HEK293T (cell line): ENCODE measurements around the gene FBXO5.

Experiments
- BHLHE40 ChIP-seq: fragments of 450-650 bp; IDR thresholded peaks from 2 replicates; pipeline ENCODE4 v1.6.1; 2016; ENCODE audit warnings: mild to moderate bottlenecking, moderate library complexity, borderline replicate concordance
- CTBP1 ChIP-seq: fragments of 450-650 bp; IDR thresholded peaks from 2 replicates; pipeline ENCODE4 v1.6.1; 2016; ENCODE audit warnings: borderline replicate concordance
- ELF4 ChIP-seq: fragments of 450-650 bp; IDR thresholded peaks from 2 replicates; pipeline ENCODE4 v1.6.1; 2017; ENCODE audit warnings: antibody characterized with exemption
- FOXA1 ChIP-seq: fragments of 450-650 bp; IDR thresholded peaks from 2 replicates; pipeline ENCODE4 v1.6.1; 2016; ENCODE audit warnings: mild to moderate bottlenecking
- FOXK2 ChIP-seq: fragments of 450-650 bp; IDR thresholded peaks from 2 replicates; pipeline ENCODE4 v1.6.1; 2016; ENCODE audit warnings: mild to moderate bottlenecking
- L3MBTL2 ChIP-seq: fragments of 450-650 bp; conservative IDR thresholded peaks from 2 replicates; pipeline ENCODE4 v1.6.1; 2016; ENCODE audit warnings: mild to moderate bottlenecking
- SP1 ChIP-seq: fragments of 450-650 bp; IDR thresholded peaks from 2 replicates; pipeline ENCODE4 v1.6.1; 2017
- TARDBP ChIP-seq: fragments of 450-650 bp; IDR thresholded peaks from 2 replicates; pipeline ENCODE4 v1.6.1; 2016
- ZNF384 ChIP-seq: fragments of 450-650 bp; IDR thresholded peaks from 2 replicates; pipeline ENCODE4 v1.6.1; 2016
- TF ChIP-seq, protein P1 (sequence below): fragments of 450-650 bp; IDR thresholded peaks from 2 replicates; pipeline ENCODE4 v1.6.1; 2016

DNA sequence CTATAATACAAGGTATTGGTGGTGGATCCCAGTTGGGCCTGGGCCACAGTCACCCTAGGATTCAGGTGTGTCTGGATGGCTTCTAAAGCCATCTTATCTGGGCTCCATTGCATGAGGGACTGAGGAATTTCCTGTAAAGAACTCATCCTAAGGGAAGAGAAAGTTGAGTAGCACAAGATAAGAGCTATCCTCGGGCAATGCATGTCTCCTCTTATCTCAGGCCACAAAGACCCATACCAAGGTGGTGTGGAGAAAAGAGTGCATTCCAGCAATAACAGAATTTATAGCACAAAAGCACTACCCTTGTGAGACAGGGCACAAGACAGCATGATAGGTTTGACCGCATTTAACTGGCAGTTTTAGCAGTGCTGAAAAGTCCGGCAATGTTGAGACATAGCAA is 34.0 kb upstream of the FBXO5 start:
- TF ChIP-seq CTBP1: no peak
- TF ChIP-seq ZNF384: no peak
- TF ChIP-seq FOXK2: no peak
- TF ChIP-seq, protein P1, sequence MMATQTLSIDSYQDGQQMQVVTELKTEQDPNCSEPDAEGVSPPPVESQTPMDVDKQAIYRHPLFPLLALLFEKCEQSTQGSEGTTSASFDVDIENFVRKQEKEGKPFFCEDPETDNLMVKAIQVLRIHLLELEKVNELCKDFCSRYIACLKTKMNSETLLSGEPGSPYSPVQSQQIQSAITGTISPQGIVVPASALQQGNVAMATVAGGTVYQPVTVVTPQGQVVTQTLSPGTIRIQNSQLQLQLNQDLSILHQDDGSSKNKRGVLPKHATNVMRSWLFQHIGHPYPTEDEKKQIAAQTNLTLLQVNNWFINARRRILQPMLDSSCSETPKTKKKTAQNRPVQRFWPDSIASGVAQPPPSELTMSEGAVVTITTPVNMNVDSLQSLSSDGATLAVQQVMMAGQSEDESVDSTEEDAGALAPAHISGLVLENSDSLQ: no peak
- no peak for TF ChIP-seq TARDBP
- no peak for TF ChIP-seq BHLHE40
- no peak for TF ChIP-seq L3MBTL2
- no peak for TF ChIP-seq SP1
- TF ChIP-seq FOXA1: no peak
- no peak for TF ChIP-seq ELF4
